Measurements from ENCODE around the gene NRG2. TPM values are rescaled to one million over a fixed set of nuclear protein-coding genes. Genes with fewer than 3 reads are reported as not detected.

NRG2 gene
- total and polyA plus RNA-seq, 8 donors, result 1.2 to 5.2 (median 3.0) TPM

GRCh38 chr5:139849942-139850341 lies 193.2 kb downstream of the NRG2 start:
- Histone ChIP-seq H3K27ac (no peak overlapping the region), H3K4me3 (no peak overlapping the region), H3K9me3 (no peaks in the 10 kb centered on the region), H3K27me3 (no peaks in the 10 kb centered on the region), H3K4me1 (peaks cover 0 to 4% (median 0%) of the 10 kb centered on the region in 3 donors), H3K36me3 (no peaks in the 10 kb centered on the region)
- intact Hi-C loops (cut with DNase I), result no loop called here
- no peak for FAIRE-seq
- ATAC-seq, result no peak
- no peak for TF ChIP-seq CTCF (IDR thresholded peaks at IDR 0.05)
- DNase-seq, result no peak
- 81 to 85% methylated on average over 2 of the region's 2 CpGs for WGBS, 2 donors

GRCh38 chr5:139849501-139849900 lies 193.6 kb downstream of the NRG2 start:
- Histone ChIP-seq H3K36me3 (no peaks in the 10 kb centered on the region), H3K27me3 (no peaks in the 10 kb centered on the region), H3K4me3 (no peak overlapping the region), H3K27ac (no peak overlapping the region), H3K4me1 (peaks cover 0 to 4% (median 0%) of the 10 kb centered on the region in 3 donors), H3K9me3 (no peaks in the 10 kb centered on the region)
- FAIRE-seq (no peak), ATAC-seq (no peak), DNase-seq (peak in 1 of 6 donors; percentile 43)
- 80 to 82% methylated on average over 7 of the region's 7 CpGs for WGBS, 2 donors
- no peak for TF ChIP-seq CTCF (IDR thresholded peaks at IDR 0.05)
- intact Hi-C loops (cut with DNase I), result no loop called here

- Histone ChIP-seq H3K4me1 (peaks cover 0 to 4% (median 0%) of the 10 kb centered on the region in 3 donors), H3K27me3 (no peaks in the 10 kb centered on the region), H3K4me3 (peak overlapping the region; percentile 37 to 63 (median 47)), H3K36me3 (no peaks in the 10 kb centered on the region), H3K9me3 (no peaks in the 10 kb centered on the region), H3K27ac (peak overlapping the region in 3 of 4 donors; percentile 38 to 70 (median 51))
- TF ChIP-seq CTCF (IDR thresholded peaks at IDR 0.05), result no peak
- FAIRE-seq, result no peak
- intact Hi-C loops (cut with DNase I), result no loop called here
- peak; percentile 30 to 85 (median 42) for DNase-seq
- WGBS, 2 donors, result 35 to 36% methylated on average over 21 to 43 of the region's 43 CpGs
- peak; percentile 20 to 38 (median 35) for ATAC-seq
Observed at GRCh38 chr5:139848508-139849100, 194.5 kb downstream of the NRG2 start.

GRCh38 chr5:139847790-139848507 lies 195.2 kb downstream of the NRG2 start:
- DNase-seq (peak; percentile 45 to 85 (median 68)), ATAC-seq (peak; percentile 67 to 87 (median 68)), FAIRE-seq (no peak)
- WGBS, 2 donors, result 11 to 28% methylated on average over 97 to 107 of the region's 107 CpGs
- intact Hi-C loops (cut with DNase I), result no loop called here
- no peak for TF ChIP-seq CTCF (IDR thresholded peaks at IDR 0.05)
- H3K9me3 ChIP-seq, result no peaks in the 10 kb centered on the region
- H3K36me3 ChIP-seq, result no peaks in the 10 kb centered on the region
- peaks cover 0 to 4% (median 0%) of the 10 kb centered on the region in 3 donors for H3K4me1 ChIP-seq
- H3K4me3 ChIP-seq, result peak overlapping the region; percentile 37 to 63 (median 47)
- H3K27me3 ChIP-seq, result no peaks in the 10 kb centered on the region
- H3K27ac ChIP-seq, result peak overlapping the region in 3 of 4 donors; percentile 51 to 70 (median 62)

GRCh38 chr5:139847091-139847490 lies 196.0 kb downstream of the NRG2 start:
- no peak for TF ChIP-seq CTCF (IDR thresholded peaks at IDR 0.05)
- Histone ChIP-seq H3K27ac (no peak overlapping the region), H3K4me3 (no peak overlapping the region), H3K4me1 (peaks cover 0 to 4% (median 0%) of the 10 kb centered on the region in 3 donors), H3K36me3 (no peaks in the 10 kb centered on the region), H3K9me3 (no peaks in the 10 kb centered on the region), H3K27me3 (no peaks in the 10 kb centered on the region)
- WGBS, 2 donors, result 60% methylated on average over 9 to 10 of the region's 10 CpGs
- DNase-seq, result peak in 1 of 6 donors; percentile 19
- intact Hi-C loops (cut with DNase I), result no loop called here
- no peak for ATAC-seq
- no peak for FAIRE-seq

Data from pancreas (tissue), 10 donors.